Sigmoid colon (tissue), 7 donors: ENCODE results near the gene MS4A18. TPM values are rescaled to one million over a fixed set of nuclear protein-coding genes. Genes with fewer than 3 reads are reported as not detected.
"Not testable (repeated sequence)": the region's sequence is repeated elsewhere in the genome, so short reads cannot be mapped to it uniquely, and the experiment has no call there.

Source experiments
- DNase-seq: peaks from one replicate; pipeline ENCODE4 v3.0.0-alpha.2; 2019
- H3K27ac ChIP-seq, 4 donors: fragments of 200-600 bp; sonication (generic); one replicate each; pipeline ENCODE4 v1.5.1; 2016 to 2019; ENCODE audit warnings: mild to moderate bottlenecking in 1 of 4
- H3K27me3 ChIP-seq, 3 donors: fragments of 200-600 bp; sonication (generic); one replicate each; pipeline ENCODE4 v1.5.1; 2019; ENCODE audit warnings: mild to moderate bottlenecking in 1 of 3
- H3K36me3 ChIP-seq, 4 donors: fragments of 200-600 bp; sonication (generic); one replicate each; pipeline ENCODE4 v1.5.1; 2016 to 2019
- H3K4me1 ChIP-seq, 4 donors: fragments of 200-600 bp; sonication (generic); one replicate each; pipeline ENCODE4 v1.5.1; 2017 to 2019
- H3K4me3 ChIP-seq, 4 donors: fragments of 200-600 bp; sonication (generic); one replicate each; pipeline ENCODE4 v1.5.1; 2017 to 2019; ENCODE audit warnings: mild to moderate bottlenecking in 2 of 4, moderate library complexity in 1 of 4
- H3K9me3 ChIP-seq, 4 donors: fragments of 200-600 bp in 3 of 4; sonication (generic) in 3 of 4; one replicate each; pipeline versions ENCODE4 v1.5.1 to v1.6.1; 2013 to 2019
- CTCF ChIP-seq, 4 experiments: fragments of 450-650 bp in 3 of 4; fragments of 200-600 bp in 1 of 4; IDR thresholded peaks; one replicate each; pipeline ENCODE4 v1.5.1; 2016 to 2019; ENCODE audit warnings: antibody characterized with exemption in 4 of 4, mild to moderate bottlenecking in 3 of 4, moderate library complexity in 2 of 4
- EP300 ChIP-seq, 4 donors: sonication (generic); formaldehyde crosslinking; IDR thresholded peaks; one replicate each; pipeline ENCODE4 v1.6.1; 2017; ENCODE audit warnings: antibody characterized with exemption in 4 of 4
- POLR2A ChIP-seq, 2 donors: fragments of 450-650 bp; IDR thresholded peaks; one replicate each; pipeline ENCODE4 v1.6.1; 2016; ENCODE audit warnings: antibody characterized with exemption in 2 of 2, mild to moderate bottlenecking in 2 of 2, moderate library complexity in 2 of 2
- POLR2AphosphoS5 ChIP-seq, 4 donors: sonication (generic); formaldehyde crosslinking; IDR thresholded peaks; one replicate each; pipeline ENCODE4 v1.6.1; 2017; ENCODE audit warnings: antibody characterized with exemption in 4 of 4
- WGBS, 2 donors: extraction: QIAGEN DNeasy Blood & Tissue Kit; methylation state at CpG; one replicate each; pipeline ENCODE4 v1.1.7; 2013; 5-methylcytosine and 5-hydroxymethylcytosine counted together
- intact Hi-C: fragments of 100-400 bp; cut with DNase I; formaldehyde crosslinking; loops from one replicate; pipeline ENCODE4 v1.15.1; 2023
- polyA plus RNA-seq, 3 donors: library from polyadenylated mRNA; stranded (reverse); fragments of 200-250 nt; gene quantifications; one replicate each; pipeline ENCODE4 v1.2.3, GENCODE V29; 2013
- total RNA-seq, 4 donors: library from RNA; depleted of rRNA; stranded (reverse); fragments of >200 nt; gene quantifications; one replicate each; pipeline ENCODE4 v1.1.0, GENCODE V29; 2016
- donor health status: healthy with polysubstance abuse.
- donor health status: Bipolar disorder and iron deficiency.
- donor health status: healthy.

MS4A18 gene
- total and polyA plus RNA-seq, 7 donors, result 0.10 TPM; not detected in 6

- no peaks in the 10 kb centered on the region for H3K27me3 ChIP-seq
- intact Hi-C loops, result no loop called here
- no peak for DNase-seq
- 89% methylated on average over 5 of the region's 5 CpGs for WGBS, 2 donors
- no peak overlapping the region for H3K27ac ChIP-seq
- H3K4me1 ChIP-seq, result no peaks in the 10 kb centered on the region
- TF ChIP-seq POLR2A (IDR thresholded peaks at IDR 0.05) (no peak), EP300 (IDR thresholded peaks at IDR 0.05) (no peak), POLR2AphosphoS5 (IDR thresholded peaks at IDR 0.05) (no peak), CTCF (IDR thresholded peaks at IDR 0.05) (no peak)
- H3K9me3 ChIP-seq, result no peaks in the 10 kb centered on the region
- no peaks in the 10 kb centered on the region for H3K36me3 ChIP-seq
- H3K4me3 ChIP-seq, result no peak overlapping the region
Measured at GRCh38 chr11:60705895-60706294, 18.6 kb upstream of the MS4A18 start.

- Histone ChIP-seq H3K27ac (no peak overlapping the region), H3K9me3 (no peaks in the 10 kb centered on the region), H3K27me3 (no peaks in the 10 kb centered on the region), H3K4me3 (no peak overlapping the region), H3K4me1 (no peaks in the 10 kb centered on the region), H3K36me3 (no peaks in the 10 kb centered on the region)
- 88 to 91% methylated on average over 5 of the region's 5 CpGs for WGBS, 2 donors
- DNase-seq, result no peak
- no peak for TF ChIP-seq CTCF (IDR thresholded peaks at IDR 0.05)
- TF ChIP-seq POLR2A (IDR thresholded peaks at IDR 0.05), result no peak
- TF ChIP-seq EP300 (IDR thresholded peaks at IDR 0.05), result no peak
- TF ChIP-seq POLR2AphosphoS5 (IDR thresholded peaks at IDR 0.05), result no peak
- intact Hi-C loops, result no loop called here
Measured at GRCh38 chr11:60706931-60707330, 17.6 kb upstream of the MS4A18 start.

GRCh38 chr11:60710482-60710881 is 14.0 kb upstream of the MS4A18 start:
- 84 to 88% methylated on average over 4 of the region's 4 CpGs for WGBS, 2 donors
- Histone ChIP-seq H3K27ac (no peak overlapping the region), H3K27me3 (no peaks in the 10 kb centered on the region), H3K9me3 (no peaks in the 10 kb centered on the region), H3K36me3 (no peaks in the 10 kb centered on the region), H3K4me3 (no peak overlapping the region), H3K4me1 (no peaks in the 10 kb centered on the region)
- intact Hi-C loops, result no loop called here
- TF ChIP-seq POLR2AphosphoS5 (IDR thresholded peaks at IDR 0.05) (no peak), POLR2A (IDR thresholded peaks at IDR 0.05) (no peak), CTCF (IDR thresholded peaks at IDR 0.05) (no peak), EP300 (IDR thresholded peaks at IDR 0.05) (no peak)
- no peak for DNase-seq

- H3K36me3 ChIP-seq, result no peaks in the 10 kb centered on the region
- WGBS, 2 donors, result 20 to 81% methylated on average over 4 of the region's 4 CpGs
- H3K9me3 ChIP-seq, result no peaks in the 10 kb centered on the region
- no peak overlapping the region for H3K27ac ChIP-seq
- TF ChIP-seq POLR2AphosphoS5 (IDR thresholded peaks at IDR 0.05), result no peak
- no peak for TF ChIP-seq EP300 (IDR thresholded peaks at IDR 0.05)
- TF ChIP-seq POLR2A (IDR thresholded peaks at IDR 0.05), result no peak
- TF ChIP-seq CTCF (IDR thresholded peaks at IDR 0.05), result no peak
- H3K4me3 ChIP-seq, result no peak overlapping the region
- H3K27me3 ChIP-seq, result no peaks in the 10 kb centered on the region
- intact Hi-C loops, result no loop called here
- no peak for DNase-seq
- no peaks in the 10 kb centered on the region for H3K4me1 ChIP-seq
Measured at GRCh38 chr11:60711276-60711675, 13.2 kb upstream of the MS4A18 start.

- 73 to 79% methylated on average over 6 of the region's 6 CpGs for WGBS, 2 donors
- H3K36me3 ChIP-seq, H3K27me3 ChIP-seq, DNase-seq, H3K4me3 ChIP-seq, H3K27ac ChIP-seq, H3K4me1 ChIP-seq, H3K9me3 ChIP-seq, intact Hi-C loops: not testable (repeated sequence)
Measured at GRCh38 chr11:60713423-60713822, 11.1 kb upstream of the MS4A18 start.
